ENCODE results near the gene LRRC4B.

Gene LRRC4B

GRCh38 chr19:50570997-50571396 is 2.8 kb upstream of the LRRC4B start:
- no peak for DNase-seq

- no peak for DNase-seq
These were observed 1.8 kb upstream of the LRRC4B start for GRCh38 chr19:50569938-50570540.

GRCh38 chr19:50568728-50569698 is 778 bp upstream of the LRRC4B start:
- no peak for DNase-seq

GRCh38 chr19:50567052-50567841 is 988 bp downstream of the LRRC4B start:
- no peak for DNase-seq

- no peak for DNase-seq
These were observed 2.0 kb downstream of the LRRC4B start for GRCh38 chr19:50565984-50566903.

- no peak for DNase-seq
These were observed 3.8 kb downstream of the LRRC4B start for GRCh38 chr19:50564229-50565105.

- no peak for DNase-seq
These were observed 4.6 kb downstream of the LRRC4B start for GRCh38 chr19:50563597-50563996.

GRCh38 chr19:50562996-50563395 is 5.2 kb downstream of the LRRC4B start:
- no peak for DNase-seq

- no peak for DNase-seq
These were observed 5.9 kb downstream of the LRRC4B start for GRCh38 chr19:50562329-50562728.

GRCh38 chr19:50559636-50560035 is 8.6 kb downstream of the LRRC4B start:
- no peak for DNase-seq

- no peak for DNase-seq
These were observed 9.8 kb downstream of the LRRC4B start for GRCh38 chr19:50558449-50558848.

- no peak for DNase-seq
These were observed 10.2 kb downstream of the LRRC4B start for GRCh38 chr19:50558039-50558438.

GRCh38 chr19:50557009-50557613 is 11.1 kb downstream of the LRRC4B start:
- DNase-seq = no peak

- DNase-seq = peak; percentile 11
These were observed 11.8 kb downstream of the LRRC4B start for GRCh38 chr19:50556282-50557008.

- DNase-seq = no peak
These were observed 12.6 kb downstream of the LRRC4B start for GRCh38 chr19:50555450-50556281.

- no peak for DNase-seq
These were observed 13.2 kb downstream of the LRRC4B start for GRCh38 chr19:50555033-50555432.

GRCh38 chr19:50554212-50554611 is 14.0 kb downstream of the LRRC4B start:
- no peak for DNase-seq

GRCh38 chr19:50553134-50553703 is 15.0 kb downstream of the LRRC4B start:
- no peak for DNase-seq

GRCh38 chr19:50552540-50552939 is 15.7 kb downstream of the LRRC4B start:
- no peak for DNase-seq
